Measurements from ENCODE around the gene CYB5A. TPM values are rescaled to one million over a fixed set of nuclear protein-coding genes. Genes with fewer than 3 reads are reported as not detected.

The CYB5A gene
- polyA plus RNA-seq, 1 donor, result 22.8 TPM

DNA sequence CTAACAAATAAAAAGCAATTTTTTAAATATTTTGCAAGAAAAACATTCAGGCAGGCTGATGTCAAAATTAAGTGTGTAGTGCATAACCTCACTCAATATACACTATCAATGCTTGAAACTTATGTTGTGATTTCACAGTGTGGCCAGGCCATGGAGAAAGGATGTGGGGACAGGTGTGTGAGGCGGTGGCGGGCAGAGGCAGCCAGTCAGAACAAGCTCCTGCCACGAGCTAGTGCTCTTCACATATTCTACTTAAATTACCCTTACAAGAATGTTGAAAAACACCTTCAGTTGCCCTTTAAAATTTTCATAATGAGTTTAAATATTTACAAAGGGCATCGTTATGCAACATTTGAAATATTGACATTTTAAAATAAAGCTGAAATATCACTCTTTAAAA lies 43.2 kb downstream of the CYB5A start:
- DNase-seq (ENCODE audit: low read depth), result no peak

DNA sequence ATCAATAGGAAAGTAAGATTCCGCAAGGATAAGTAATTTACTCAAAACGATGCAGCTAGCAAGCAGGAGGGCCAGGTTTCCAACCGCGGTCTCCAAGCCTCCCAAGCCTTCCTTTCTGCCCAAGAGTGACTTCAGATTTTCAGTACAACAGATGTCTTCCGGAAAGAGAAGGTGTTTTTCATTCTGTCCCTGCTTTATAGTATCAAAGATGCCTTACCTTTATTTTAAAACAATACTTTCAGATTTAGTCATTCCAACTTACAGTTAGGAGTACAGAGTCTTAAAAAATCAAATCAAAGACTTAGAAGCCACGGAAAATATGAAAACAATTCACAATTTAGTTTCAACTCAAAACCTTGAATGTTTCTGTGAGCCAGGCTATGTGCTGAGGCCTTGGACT lies 43.6 kb downstream of the CYB5A start:
- DNase-seq (ENCODE audit: low read depth), result no peak

DNA sequence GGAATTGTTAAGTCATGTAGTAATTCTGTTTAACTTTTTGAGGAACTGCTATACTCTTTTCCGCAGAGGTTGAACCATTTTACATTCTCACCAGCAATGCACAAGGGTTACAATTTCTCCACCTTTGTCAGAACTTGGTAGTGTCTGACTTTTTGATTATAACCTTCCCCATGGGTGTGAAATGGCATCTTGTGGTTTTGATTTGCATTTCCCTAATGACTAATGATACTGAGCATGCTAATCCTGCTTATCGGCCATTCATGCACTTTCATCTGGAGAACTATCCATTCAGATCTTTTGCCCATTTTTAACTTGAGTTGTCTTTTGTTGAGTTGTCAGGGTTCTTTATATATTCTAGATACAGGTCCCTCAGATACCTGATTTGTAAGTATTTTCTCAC lies 47.2 kb downstream of the CYB5A start:
- no peak for DNase-seq (ENCODE audit: low read depth)

DNA sequence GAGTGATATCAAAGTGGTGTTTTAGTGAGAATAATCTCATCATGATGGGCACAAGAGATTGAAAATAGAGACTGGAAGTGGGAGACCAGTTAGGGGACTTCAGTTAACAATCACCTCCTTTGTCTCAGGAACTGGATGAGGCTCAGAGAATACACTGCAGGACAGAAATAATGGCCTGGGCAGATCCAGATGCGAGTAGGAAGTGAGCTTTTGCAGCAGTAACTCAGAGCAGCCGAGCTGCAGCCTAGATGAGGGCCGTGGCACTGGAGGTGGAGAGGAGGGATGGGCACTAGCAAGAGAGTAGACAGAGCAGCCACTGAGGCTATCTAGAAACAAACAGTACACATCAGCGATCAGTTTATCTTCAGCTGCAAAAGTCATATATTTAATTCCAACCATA lies 48.6 kb downstream of the CYB5A start:
- no peak for DNase-seq (ENCODE audit: low read depth)

DNA sequence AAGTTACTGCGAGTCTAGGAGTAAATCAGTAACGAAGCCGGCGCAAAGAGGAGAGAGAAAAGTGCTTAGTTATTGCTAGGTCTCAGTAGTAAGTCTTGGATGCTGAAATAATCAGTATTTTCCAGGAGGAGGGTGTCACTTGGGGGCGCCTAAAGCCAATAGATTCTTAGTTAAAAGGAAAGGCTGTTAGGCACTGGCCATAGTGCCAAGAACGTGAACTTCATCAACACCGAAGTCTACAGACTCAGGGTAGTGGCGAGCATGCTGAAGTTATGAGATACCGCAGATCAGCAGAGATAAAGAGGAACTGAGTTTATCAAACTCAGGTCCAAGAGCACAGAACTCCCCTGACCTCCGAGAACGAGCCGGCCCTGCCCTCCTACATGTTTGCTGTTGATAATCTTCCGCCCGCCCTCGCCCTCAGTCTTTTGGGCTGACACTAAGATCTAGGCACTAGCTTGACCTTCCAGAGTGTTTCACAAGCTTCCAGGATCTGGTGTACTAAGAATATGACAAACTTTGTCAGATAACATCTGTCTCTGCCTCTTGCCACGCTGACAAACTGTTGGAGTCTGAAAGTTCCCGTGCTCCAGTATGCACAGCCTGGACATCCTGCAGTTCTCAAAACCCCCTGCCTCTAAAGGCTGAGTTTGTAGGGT lies 49.2 kb downstream of the CYB5A start:
- no peak for DNase-seq (ENCODE audit: low read depth)

DNA sequence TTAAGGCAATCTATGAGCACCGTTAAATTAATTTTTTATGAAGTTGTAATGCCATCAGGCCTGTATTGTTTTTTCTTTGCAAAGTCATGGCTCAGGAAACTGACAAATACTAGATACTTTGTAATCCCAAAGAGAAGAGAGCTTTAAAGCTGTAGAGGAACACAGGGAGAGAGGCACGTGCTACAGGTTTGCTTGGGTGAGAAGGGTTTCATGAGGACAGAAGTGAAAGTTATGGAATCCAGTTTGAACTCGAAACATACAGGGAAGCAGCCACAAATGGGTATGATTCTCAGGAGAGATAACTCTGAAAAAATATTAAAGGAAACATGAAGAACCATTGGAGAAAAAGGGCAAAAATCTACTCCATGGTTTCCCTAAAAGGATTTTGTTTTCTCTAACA lies 49.8 kb downstream of the CYB5A start:
- DNase-seq (ENCODE audit: low read depth), result no peak

DNA sequence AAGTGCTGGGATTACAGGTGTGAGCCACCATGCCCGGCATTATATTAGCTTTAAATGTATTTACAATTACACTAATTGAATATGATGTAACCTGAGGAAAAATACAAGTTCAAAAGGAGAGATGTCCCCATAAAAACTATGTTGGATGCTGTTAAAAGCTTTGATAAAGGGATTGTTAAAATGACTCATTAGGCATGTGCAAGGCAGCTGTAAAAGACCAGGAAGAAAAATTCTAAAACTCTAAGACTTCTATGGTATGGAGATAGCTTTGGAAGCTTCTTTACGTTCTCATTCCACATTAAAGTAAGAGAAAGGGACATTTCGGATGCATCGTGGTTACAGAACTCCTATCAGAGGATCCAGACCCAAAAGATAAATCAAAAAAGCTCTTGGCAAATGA lies 50.3 kb downstream of the CYB5A start:
- no peak for DNase-seq (ENCODE audit: low read depth)

DNA sequence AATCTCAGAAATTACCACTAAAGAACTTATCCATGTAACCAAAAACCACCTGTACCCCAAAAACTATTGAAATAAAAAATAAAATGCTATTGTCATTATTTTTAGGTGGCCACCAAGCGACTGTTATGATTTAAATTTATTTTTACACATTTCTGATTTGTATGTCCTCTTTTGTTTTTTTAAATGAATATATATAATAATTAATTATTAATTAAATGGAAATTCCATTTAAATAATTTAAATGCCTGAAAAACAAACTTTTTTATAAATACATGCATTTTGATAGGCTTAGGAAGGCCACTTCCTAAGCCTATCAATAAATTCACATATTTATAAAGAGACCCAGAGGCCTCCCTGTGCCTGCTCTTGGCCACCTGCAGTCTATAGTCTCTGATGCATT lies 52.2 kb downstream of the CYB5A start:
- DNase-seq (ENCODE audit: low read depth), result no peak

DNA sequence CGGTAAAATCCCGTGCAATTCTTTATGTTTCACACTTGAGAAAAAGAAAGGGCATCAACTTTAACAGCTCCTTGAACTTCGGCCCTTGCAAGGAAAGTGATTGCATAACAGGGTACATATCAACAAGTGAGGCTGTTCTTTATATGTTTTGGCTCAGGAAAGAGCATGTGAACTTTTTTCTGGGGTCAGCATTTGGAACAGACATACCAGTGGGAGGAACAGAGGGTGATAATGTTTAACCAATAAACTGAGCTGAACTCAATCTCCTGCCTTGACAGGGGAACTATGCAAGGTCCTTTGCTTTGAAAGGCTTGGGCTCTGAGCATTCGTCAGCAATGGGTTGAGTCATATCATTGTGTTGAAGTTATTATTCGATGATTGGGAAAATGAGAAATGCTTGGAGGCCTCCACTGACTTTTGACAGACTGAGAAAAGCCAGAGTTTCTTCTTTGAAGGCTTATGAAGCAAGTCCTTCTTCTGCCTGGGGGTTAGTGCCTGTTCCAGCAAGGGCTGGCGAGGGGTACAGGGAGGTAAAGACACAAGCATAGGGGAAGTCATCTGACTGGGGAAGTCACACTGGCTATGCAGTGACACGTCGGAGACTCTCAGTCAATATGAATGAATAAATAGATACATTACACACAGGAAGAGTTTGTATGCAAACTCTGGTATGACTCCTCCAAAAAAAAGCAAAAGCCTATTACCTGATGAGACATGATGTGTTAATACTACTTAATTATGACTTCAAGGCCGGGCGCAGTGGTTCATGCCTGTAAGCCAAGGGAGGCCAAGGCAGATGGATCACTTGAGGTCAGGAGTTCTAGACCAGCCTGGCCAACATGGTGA lies 57.2 kb downstream of the CYB5A start:
- DNase-seq (ENCODE audit: low read depth), result no peak

DNA sequence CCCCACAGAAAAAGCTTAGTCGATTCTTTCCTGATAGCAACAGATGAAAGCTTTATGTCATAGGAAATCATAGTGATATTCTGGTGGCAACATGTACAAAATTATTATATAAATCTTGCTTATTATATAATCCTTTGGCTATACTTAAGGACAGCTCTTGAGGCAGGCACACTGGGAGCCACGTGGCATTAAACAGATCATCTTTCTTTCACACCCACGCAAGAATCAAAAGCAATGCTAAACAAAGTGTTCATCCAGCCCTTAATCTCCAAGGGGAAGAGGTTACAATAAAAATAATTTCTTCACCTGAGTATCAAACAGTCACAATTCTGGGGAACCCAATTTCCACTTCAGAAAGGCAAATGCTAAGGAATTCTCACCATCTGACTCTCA lies 57.8 kb downstream of the CYB5A start:
- no peak for DNase-seq (ENCODE audit: low read depth)

DNA sequence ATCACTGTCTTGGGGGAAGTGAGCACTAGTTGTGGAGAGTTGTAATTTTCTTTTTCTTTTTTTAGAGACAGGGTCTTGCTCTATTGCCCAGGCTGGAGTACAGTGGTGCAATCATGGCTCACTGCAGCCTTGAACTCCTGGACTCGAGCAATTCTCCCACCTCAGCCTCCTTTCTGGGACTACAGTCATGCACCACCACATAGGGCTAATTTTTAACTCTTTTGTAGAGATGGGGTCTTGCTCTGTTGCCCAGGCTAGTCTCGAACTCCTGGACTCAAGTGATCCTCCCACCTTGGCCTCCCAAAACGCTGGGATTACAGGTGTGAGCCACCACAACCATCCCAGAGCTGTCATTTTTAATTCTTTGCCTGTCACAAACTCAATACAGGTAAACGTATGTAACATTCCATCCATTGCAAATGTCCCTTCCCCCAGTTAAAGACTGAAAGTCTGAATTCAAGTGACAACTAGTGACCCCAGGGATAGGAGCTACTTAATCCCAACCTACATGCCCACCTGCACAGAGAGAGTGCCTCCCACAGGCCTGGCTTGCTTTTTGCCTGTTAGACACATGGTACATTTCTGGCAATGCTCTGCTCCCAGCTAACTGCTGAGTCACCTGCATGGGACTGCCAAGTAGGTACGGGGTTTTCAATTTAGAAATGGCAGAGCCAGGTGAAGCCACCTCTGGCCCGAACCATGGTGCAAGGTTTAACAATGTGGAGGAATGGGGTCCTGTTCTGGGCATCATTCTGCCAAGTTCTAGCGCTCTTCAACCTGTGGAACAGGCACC lies 60.6 kb downstream of the CYB5A start:
- no peak for DNase-seq (ENCODE audit: low read depth)

DNA sequence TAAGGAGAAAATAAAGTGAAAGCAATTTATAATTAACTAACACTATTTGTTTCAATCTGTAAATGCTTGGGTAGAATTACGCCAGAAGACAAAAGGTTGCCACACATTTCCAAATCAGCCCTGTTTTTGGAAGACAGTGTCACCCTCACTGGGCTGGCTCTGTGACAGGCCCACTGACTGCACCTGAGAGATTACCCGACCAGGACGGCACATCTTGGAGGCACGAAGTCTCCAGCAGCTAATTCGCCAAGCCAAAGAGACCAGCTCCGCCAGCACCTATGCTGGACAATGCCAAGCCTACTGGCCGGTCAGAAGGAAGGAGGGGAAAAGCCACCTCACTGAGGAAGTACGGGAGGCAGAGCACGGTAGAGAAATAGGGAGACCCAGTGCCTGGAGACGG lies 61.9 kb downstream of the CYB5A start:
- DNase-seq (ENCODE audit: low read depth), result no peak

DNA sequence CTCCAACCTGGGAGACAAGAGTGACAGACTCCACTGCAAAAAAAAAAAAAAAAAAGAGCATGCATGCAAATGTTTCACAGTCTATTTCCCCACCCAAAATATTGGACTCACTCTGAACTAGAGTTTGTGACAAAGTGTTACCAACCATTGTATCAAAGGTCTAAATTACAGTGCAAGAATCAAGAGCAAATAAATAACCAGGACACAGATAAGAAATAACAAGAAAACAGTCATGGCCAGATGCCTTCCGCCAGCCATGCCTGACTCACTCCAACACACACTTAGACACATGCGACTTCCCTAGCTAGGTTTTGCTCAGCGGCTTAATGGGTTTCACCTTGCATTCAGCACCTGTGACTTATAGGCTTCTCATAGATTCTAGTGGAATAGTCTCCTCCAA lies 62.8 kb downstream of the CYB5A start:
- DNase-seq (ENCODE audit: low read depth), result no peak

DNA sequence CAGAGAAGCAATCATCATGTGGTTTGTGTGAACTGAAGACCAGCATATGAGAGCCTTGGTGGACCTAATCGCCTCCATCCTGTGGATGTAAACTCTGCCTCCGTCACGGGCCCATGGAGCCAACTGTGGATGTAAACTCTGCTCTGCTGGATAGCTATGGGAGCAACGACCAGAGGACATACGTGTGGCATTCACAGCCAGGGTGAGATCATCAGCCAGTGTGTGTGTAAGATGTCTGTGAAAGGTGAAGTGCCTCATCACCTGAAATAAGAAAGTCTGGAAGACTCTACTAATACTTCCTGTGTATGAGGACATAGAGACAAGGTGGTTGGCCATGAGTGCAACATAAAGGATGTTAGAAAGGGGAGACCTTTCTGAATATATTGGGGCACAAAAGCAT lies 63.5 kb downstream of the CYB5A start:
- no peak for DNase-seq (ENCODE audit: low read depth)

DNA sequence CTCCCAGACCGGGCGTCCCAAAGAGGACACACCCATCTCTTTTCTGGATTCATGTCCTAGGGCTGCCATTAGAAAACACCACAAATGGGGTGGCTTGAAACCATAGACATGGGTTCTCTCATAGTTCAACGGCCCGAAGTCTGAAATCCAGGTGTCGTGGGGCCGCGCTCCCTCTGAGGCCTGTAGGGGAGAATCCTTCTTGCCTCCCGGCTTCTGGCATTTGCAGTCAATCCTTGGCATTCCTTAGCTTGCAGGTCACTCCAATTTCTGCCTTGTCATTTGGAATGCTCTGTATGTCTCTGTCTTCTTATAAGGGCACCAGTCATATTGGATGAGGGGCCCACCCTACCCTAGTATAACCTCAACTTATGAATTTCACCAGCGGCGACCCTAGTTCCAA lies 65.1 kb downstream of the CYB5A start:
- no peak for DNase-seq (ENCODE audit: low read depth)

DNA sequence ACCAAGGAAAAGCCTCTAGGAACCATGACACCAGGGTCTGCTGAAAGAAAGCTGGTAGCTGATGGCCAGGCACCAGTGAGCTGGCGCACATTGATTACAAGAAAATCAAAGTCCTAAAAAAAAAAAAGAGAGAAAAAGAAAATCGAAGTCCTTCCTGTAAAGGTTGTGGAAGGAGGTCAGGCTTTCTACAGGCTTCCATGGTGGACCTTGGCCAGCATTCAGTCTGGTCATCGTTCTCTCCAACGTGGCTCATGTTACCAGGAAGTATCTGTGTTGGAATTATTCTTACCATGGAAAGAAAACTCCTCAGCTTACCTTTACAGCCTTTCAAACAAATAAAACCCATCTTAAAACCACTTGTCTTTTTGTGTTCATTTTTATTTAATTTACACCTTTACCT lies 65.6 kb downstream of the CYB5A start:
- DNase-seq (ENCODE audit: low read depth), result no peak

DNA sequence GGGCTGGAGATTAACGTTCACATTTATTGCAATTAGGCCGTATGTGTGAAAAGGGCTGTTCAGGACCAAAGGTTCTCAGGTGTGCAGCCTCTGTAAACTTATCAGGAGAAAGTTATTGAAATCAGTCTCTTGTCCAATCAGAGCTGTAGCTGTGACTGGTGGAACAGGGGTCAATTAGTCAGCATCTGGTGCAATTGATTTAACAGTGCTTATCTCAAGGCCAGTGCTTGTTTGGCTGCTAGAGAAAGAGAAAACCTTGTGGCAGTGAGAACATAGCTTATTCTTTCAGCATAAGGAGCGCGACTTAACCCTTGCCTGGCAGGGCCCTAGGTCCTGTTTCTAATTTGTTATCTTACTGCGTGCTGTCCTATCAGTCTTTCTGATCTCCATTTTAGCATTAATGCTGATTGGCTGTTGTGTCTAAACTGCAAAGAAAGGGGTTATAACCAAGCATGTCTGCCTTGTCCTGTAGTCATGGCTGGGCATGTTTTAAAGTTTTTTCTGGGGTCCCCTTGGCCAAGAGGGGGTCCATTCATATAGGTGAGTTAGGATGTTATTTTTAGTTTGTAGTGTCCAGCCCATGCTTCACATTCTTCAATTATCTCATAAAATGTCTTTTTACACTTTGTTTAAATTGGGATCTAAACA lies 66.4 kb downstream of the CYB5A start:
- DNase-seq (ENCODE audit: low read depth), result no peak

DNA sequence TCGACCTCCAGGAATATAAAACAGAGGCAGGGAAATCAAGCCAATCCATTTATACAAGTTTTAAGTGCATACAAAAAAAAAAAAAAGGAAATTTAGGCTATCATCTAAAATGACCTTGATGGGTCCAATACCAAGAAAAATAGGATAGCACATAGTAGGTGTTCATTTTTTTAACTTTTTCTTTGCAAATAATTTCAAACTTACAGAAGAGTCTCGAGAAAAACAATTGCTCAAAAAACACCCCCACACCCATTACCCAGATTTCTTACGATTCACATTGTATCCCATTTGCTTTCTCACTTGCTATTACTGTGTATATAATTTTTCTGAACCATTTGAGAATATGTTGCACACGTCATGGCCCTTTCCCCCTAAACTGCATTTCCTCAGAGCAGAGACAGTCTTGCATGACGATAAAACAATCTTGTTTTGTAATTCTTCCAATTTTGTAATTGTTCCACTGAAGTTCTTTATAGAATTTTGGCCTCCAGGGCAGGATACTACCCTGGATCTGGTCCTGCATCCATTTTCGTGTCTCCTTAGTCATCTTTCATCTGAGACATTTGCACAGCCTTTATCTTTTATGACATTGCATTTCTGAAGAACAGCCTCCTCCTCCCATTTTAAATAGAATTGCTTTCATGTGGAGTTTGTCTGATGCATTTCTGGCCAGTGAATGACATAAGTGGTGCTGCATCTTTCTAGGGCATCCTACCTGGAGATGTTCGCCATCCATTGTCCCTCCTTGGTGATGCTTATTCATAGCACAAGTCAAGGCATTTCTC lies 68.9 kb downstream of the CYB5A start:
- DNase-seq (ENCODE audit: low read depth), result no peak

DNA sequence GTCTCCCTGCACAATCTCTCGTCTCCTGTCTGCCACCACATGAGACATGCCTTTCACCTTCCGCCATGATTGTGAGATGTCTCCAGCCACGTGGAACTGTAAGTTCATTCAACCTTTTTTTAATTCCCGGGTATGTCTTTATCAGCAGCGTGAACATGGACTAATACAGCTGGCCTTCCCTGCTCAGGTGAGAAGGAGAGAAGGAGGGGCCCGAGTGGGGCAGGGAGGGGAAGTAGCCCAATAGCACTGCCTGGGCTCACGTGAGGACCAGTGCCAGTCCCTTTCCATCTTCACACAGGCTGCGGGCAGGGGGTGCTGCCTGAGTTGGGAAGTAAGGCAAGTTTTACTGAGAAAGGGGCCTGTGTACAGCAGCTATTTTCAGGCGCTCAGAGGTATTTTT lies 70.7 kb downstream of the CYB5A start:
- DNase-seq (ENCODE audit: low read depth), result no peak

DNA sequence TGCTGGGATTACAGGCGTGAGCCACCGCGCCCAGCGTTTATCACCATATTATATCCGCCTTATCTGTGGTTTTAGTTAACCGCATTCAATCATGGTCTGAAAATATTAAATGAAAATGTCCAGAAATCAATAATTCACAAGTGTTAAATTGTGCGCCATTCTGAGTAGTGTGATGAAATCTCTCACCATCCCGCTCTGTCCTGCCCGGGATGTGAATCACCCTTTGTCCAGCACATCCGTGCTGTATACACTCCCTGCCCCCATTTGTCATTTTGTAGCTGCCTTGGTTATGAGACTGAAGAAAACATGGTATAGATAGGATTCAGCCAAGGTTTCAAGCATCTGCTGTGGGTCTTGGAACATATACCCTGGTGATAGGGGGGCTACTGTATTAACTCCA lies 72.7 kb downstream of the CYB5A start:
- DNase-seq (ENCODE audit: low read depth), result no peak

DNA sequence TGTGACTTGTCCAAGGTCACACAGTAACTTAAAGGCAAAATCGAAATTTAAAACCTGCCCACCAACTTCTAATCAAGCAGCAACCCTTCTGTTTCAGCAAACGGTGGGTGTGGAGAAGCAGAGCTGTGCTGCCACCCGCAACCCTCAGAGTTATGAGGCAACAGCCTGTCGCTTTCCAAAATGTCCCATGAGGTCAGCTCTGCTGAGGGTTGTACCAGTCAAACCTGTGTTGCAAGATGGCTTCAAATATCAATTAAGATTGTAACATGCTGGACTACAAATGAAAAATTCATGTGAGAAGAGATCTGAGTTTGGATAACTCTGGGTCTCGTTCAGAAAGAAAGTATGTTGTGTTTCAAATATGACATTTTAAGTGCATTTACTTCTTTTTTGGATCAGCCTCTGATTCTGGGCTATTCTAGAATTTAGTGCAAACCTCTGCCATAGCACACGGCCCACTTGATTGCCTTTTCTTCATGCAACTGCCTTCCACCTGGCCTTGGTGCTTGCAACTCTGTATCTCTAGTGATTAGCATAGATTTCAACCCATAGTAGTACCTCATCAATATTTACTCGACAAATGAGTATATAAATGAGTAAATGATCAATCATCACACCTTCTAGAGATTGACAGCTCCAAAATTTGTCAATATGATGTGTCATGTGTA lies 74.2 kb downstream of the CYB5A start:
- DNase-seq (ENCODE audit: low read depth), result no peak

Data from forelimb muscle (tissue), 1 donor.